BE2C (cell line): ENCODE results near the gene MSL1.
"Not testable (repeated sequence)": the region's sequence is repeated elsewhere in the genome, so short reads cannot be mapped to it uniquely, and the experiment has no call there.

Experiments used
- DNase-seq: peaks from one replicate; pipeline ENCODE4 v3.0.0-alpha.2; 2020
- H3K27me3 ChIP-seq: fragments of 250-450 bp; sonication (Bioruptor Pico); 2 replicates; pipeline ENCODE4 v1.5.1; 2020; ENCODE audit warnings: mild to moderate bottlenecking
- H3K36me3 ChIP-seq: fragments of 250-450 bp; sonication (Bioruptor Pico); 2 replicates; pipeline ENCODE4 v1.5.1; 2020; ENCODE audit warnings: mild to moderate bottlenecking
- H3K4me1 ChIP-seq: fragments of 250-450 bp; sonication (Bioruptor Pico); 2 replicates; pipeline ENCODE4 v1.5.1; 2020
- H3K4me3 ChIP-seq: 2 replicates; pipeline ENCODE4 v1.5.1; 2011; ENCODE audit warnings: low read depth, low read length
- H3K9me3 ChIP-seq: fragments of 250-450 bp; sonication (Bioruptor Pico); 2 replicates; pipeline ENCODE4 v1.5.1; 2020
- TF ChIP-seq, protein P1 (sequence below): IDR thresholded peaks from 2 replicates; pipeline ENCODE4 v1.5.1; 2012; ENCODE audit warnings: mild to moderate bottlenecking, low read depth, low read length

MSL1 gene

DNA sequence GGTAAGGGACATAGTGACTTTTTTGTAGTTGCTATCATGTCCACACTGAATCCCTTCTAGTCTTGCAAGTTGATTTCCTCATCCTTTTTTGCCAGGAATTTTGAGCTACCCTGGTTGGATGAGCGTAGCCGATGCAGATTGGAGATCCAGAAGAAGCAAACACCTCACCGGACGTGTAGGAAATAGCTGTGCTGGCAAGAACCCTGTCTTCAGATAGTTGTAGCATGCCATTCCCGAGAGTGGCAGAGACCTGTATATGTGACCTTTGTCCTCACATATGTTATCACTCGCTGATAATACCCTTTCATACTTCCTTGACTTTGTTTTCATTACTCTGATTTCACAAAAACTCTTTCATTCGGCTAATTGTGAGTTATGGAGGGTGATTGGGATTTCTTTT is 12.4 kb downstream of the MSL1 start:
- no peak overlapping the region for H3K4me3 ChIP-seq
- H3K36me3 ChIP-seq: peaks cover 75% of the 10 kb centered on the region
- H3K27me3 ChIP-seq: no peaks in the 10 kb centered on the region
- H3K4me1 ChIP-seq: no peaks in the 10 kb centered on the region
- TF ChIP-seq, protein P1, sequence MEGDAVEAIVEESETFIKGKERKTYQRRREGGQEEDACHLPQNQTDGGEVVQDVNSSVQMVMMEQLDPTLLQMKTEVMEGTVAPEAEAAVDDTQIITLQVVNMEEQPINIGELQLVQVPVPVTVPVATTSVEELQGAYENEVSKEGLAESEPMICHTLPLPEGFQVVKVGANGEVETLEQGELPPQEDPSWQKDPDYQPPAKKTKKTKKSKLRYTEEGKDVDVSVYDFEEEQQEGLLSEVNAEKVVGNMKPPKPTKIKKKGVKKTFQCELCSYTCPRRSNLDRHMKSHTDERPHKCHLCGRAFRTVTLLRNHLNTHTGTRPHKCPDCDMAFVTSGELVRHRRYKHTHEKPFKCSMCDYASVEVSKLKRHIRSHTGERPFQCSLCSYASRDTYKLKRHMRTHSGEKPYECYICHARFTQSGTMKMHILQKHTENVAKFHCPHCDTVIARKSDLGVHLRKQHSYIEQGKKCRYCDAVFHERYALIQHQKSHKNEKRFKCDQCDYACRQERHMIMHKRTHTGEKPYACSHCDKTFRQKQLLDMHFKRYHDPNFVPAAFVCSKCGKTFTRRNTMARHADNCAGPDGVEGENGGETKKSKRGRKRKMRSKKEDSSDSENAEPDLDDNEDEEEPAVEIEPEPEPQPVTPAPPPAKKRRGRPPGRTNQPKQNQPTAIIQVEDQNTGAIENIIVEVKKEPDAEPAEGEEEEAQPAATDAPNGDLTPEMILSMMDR: no peak
- no peak for DNase-seq
- H3K9me3 ChIP-seq: no peaks in the 10 kb centered on the region

DNA sequence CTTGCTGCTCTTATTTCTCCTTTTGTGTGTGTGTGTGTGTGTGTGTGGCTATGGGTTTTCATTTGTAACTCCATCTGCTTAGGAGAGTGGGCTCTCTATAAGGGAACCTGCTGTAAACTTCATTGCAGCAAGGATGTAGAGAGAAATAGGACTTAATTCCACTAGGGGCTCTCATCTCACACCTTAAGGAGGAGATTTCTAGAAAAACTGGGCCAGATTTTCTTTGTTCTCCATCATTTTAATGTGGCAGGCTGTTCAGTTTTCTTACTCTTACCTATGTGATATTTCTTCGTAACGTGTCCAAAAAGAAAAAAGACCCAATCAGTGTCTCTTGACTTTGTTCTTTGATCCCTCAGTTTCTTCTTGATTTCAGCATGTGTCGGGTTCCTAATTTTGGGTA is 14.0 kb downstream of the MSL1 start:
- TF ChIP-seq, protein P1: no peak
- Histone ChIP-seq H3K36me3 (peaks cover 59% of the 10 kb centered on the region), H3K9me3 (no peaks in the 10 kb centered on the region), H3K27me3 (no peaks in the 10 kb centered on the region), H3K4me1 (no peaks in the 10 kb centered on the region), H3K4me3 (no peak overlapping the region)
- DNase-seq: no peak

DNA sequence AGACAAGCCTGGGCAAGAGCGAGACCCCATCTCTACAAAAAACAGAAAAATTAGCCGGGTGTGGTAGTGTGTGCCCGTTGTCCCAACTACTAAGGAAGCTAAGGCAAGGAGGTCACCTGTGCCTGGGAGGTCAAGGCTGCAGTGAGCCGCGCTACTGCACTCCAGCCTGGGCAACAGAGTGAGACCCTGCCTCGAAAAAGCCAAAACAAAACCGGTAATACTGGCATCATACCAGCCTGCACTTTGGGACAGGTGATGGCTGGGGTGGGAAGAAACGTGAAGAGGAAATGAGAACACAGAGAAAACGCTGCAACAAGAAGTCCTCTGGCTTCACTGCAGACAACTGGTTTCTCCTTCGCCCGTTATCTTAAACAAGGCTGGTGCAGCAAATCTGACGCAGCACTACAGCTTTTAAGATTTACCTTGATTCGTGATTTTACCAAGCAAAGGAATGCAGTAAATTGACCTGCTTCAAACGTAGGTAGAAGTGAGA is 17.8 kb downstream of the MSL1 start:
- H3K4me3 ChIP-seq: peak overlapping the region; percentile 92
- no peak for DNase-seq

DNA sequence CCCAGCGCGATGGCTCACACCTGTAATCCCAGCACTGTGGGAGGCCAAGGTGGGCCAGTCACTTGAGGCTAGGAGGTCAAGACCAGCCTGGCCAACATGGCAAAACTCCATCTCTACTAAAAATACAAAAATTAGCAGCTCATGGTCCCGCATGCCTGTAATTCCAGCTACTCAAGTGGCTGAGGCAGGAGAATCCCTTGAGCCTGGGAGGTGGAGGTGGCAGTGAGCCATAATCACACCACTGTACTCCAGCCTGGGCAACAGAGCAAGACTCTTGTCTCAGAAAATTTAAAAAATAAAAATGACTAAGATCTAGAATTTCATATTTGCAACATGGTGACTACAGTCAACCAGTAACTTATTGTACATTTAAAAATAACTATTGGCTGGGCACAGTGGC is 21.4 kb downstream of the MSL1 start:
- H3K4me1 ChIP-seq, H3K4me3 ChIP-seq, DNase-seq, H3K9me3 ChIP-seq, H3K27me3 ChIP-seq: not testable (repeated sequence)
- H3K36me3 ChIP-seq: peaks cover 44% of the 10 kb centered on the region

More for the DNA sequence above, 17.8 kb downstream of the MSL1 start:
- H3K4me1 ChIP-seq: peaks cover 3% of the 10 kb centered on the region; the same call in 1 of the 2 replicates
- TF ChIP-seq, protein P1: no peak
- H3K27me3 ChIP-seq: no peaks in the 10 kb centered on the region
- H3K9me3 ChIP-seq: no peaks in the 10 kb centered on the region
- H3K36me3 ChIP-seq: peaks cover 36% of the 10 kb centered on the region

DNA sequence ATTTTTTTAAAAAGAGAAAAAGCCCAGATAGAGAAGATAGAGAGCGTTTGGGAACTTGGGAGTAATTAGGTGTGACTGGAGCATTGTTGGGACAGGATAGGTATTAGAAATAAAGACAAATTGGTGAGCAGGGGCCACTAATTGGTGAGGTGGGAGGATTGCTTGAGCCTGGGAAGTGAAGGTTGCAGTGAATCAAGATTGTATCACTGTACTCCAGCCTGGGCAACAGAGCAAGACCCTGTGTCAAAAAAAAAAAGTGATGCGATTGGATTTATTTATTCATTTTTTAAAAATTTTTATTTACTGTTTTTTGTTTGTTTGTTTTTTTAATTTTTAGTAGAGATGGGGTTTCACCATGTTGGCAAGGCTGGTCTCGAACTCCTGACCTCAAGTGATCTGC is 23.7 kb downstream of the MSL1 start:
- Histone ChIP-seq H3K4me3 (no peak overlapping the region), H3K27me3 (no peaks in the 10 kb centered on the region), H3K4me1 (peaks cover 3% of the 10 kb centered on the region; the same call in 1 of the 2 replicates), H3K9me3 (no peaks in the 10 kb centered on the region), H3K36me3 (peaks cover 67% of the 10 kb centered on the region)
- DNase-seq: no peak
- TF ChIP-seq, protein P1: no peak

DNA sequence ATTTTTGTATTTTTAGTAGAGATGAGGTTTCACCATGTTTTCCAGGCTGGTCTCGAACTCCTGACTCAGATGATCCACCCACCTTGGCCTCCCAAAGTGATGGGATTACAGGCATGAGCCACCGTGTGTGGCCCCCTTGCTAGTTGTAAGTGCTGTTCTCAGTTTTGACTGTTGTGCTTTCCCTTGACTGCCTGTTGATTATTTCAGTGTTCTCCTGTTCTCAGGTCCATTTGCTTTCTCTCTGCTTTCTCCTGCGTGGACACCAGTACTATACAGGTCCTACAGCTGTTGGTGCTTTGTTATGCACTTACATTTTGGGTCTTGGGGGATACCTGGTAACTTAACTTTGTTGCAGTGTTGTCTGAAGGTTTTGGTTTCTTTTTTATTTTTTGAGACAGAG is 26.8 kb downstream of the MSL1 start:
- no peaks in the 10 kb centered on the region for H3K27me3 ChIP-seq
- no peak overlapping the region for H3K4me3 ChIP-seq
- no peaks in the 10 kb centered on the region for H3K9me3 ChIP-seq
- peaks cover 76% of the 10 kb centered on the region for H3K36me3 ChIP-seq
- DNase-seq: no peak
- TF ChIP-seq, protein P1: no peak
- no peaks in the 10 kb centered on the region for H3K4me1 ChIP-seq

DNA sequence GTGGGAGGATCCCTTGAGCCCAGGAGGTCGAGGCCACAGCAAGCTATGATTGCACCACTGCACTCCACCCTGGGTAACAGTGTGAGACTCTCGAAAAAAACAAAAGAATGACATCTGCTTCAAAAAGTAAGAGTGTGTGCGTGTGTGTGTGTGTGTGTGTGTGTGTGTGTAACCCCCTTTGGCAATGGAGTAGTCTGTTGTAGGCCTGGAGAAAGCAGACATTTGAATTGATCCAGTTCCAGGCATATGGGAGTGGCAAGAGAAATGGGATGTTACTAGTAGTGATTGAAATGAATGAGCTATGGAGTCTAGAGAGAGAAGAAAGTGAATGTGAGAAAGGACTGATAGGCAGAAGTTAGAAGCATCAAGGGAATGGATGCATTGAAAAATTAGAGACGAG is 28.5 kb downstream of the MSL1 start:
- Histone ChIP-seq H3K4me1 (no peaks in the 10 kb centered on the region), H3K9me3 (no peaks in the 10 kb centered on the region), H3K27me3 (no peaks in the 10 kb centered on the region), H3K36me3 (peaks cover 87% of the 10 kb centered on the region), H3K4me3 (no peak overlapping the region)
- TF ChIP-seq, protein P1: no peak
- no peak for DNase-seq
